ENCODE data around the gene GNG3.

Gene GNG3

GRCh38 chr11:62712276-62712812, 4.9 kb downstream of the GNG3 start:
- ATAC-seq: no peak
- no peak for TF ChIP-seq ZC3H10 (CRISPR knock-in tag; IDR thresholded peaks at IDR 0.05)
- no peak for TF ChIP-seq SNAI2 (CRISPR knock-in tag; IDR thresholded peaks at IDR 0.05)
- TF ChIP-seq ZFP3 (CRISPR knock-in tag; IDR thresholded peaks at IDR 0.05): no peak

- TF ChIP-seq, protein P1, sequence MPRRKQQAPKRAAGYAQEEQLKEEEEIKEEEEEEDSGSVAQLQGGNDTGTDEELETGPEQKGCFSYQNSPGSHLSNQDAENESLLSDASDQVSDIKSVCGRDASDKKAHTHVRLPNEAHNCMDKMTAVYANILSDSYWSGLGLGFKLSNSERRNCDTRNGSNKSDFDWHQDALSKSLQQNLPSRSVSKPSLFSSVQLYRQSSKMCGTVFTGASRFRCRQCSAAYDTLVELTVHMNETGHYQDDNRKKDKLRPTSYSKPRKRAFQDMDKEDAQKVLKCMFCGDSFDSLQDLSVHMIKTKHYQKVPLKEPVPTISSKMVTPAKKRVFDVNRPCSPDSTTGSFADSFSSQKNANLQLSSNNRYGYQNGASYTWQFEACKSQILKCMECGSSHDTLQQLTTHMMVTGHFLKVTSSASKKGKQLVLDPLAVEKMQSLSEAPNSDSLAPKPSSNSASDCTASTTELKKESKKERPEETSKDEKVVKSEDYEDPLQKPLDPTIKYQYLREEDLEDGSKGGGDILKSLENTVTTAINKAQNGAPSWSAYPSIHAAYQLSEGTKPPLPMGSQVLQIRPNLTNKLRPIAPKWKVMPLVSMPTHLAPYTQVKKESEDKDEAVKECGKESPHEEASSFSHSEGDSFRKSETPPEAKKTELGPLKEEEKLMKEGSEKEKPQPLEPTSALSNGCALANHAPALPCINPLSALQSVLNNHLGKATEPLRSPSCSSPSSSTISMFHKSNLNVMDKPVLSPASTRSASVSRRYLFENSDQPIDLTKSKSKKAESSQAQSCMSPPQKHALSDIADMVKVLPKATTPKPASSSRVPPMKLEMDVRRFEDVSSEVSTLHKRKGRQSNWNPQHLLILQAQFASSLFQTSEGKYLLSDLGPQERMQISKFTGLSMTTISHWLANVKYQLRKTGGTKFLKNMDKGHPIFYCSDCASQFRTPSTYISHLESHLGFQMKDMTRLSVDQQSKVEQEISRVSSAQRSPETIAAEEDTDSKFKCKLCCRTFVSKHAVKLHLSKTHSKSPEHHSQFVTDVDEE (CRISPR knock-in tag; IDR thresholded peaks at IDR 0.05): no peak
- TF ChIP-seq SNAI2 (CRISPR knock-in tag; IDR thresholded peaks at IDR 0.05): no peak
- TF ChIP-seq CREB5 (CRISPR knock-in tag; IDR thresholded peaks at IDR 0.05; ENCODE audit: low read depth): no peak
- TF ChIP-seq PPARA (CRISPR knock-in tag; IDR thresholded peaks at IDR 0.05; ENCODE audit: borderline replicate concordance): no peak
- TF ChIP-seq, protein P2, sequence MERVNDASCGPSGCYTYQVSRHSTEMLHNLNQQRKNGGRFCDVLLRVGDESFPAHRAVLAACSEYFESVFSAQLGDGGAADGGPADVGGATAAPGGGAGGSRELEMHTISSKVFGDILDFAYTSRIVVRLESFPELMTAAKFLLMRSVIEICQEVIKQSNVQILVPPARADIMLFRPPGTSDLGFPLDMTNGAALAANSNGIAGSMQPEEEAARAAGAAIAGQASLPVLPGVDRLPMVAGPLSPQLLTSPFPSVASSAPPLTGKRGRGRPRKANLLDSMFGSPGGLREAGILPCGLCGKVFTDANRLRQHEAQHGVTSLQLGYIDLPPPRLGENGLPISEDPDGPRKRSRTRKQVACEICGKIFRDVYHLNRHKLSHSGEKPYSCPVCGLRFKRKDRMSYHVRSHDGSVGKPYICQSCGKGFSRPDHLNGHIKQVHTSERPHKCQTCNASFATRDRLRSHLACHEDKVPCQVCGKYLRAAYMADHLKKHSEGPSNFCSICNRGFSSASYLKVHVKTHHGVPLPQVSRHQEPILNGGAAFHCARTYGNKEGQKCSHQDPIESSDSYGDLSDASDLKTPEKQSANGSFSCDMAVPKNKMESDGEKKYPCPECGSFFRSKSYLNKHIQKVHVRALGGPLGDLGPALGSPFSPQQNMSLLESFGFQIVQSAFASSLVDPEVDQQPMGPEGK (CRISPR knock-in tag; IDR thresholded peaks at IDR 0.05; ENCODE audit: borderline replicate concordance): no peak
- TF ChIP-seq RARB (CRISPR knock-in tag; IDR thresholded peaks at IDR 0.05): no peak
- TF ChIP-seq ZNF8 (CRISPR knock-in tag; IDR thresholded peaks at IDR 0.05): no peak
- no peak for TF ChIP-seq CSDC2 (CRISPR knock-in tag; IDR thresholded peaks at IDR 0.05)
- TF ChIP-seq ZFP30 (CRISPR knock-in tag; IDR thresholded peaks at IDR 0.05): no peak
- TF ChIP-seq, protein P3, sequence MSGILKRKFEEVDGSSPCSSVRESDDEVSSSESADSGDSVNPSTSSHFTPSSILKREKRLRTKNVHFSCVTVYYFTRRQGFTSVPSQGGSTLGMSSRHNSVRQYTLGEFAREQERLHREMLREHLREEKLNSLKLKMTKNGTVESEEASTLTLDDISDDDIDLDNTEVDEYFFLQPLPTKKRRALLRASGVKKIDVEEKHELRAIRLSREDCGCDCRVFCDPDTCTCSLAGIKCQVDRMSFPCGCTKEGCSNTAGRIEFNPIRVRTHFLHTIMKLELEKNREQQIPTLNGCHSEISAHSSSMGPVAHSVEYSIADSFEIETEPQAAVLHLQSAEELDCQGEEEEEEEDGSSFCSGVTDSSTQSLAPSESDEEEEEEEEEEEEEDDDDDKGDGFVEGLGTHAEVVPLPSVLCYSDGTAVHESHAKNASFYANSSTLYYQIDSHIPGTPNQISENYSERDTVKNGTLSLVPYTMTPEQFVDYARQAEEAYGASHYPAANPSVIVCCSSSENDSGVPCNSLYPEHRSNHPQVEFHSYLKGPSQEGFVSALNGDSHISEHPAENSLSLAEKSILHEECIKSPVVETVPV (CRISPR knock-in tag; IDR thresholded peaks at IDR 0.05): no peak
- no peak for TF ChIP-seq ZFP3 (CRISPR knock-in tag; IDR thresholded peaks at IDR 0.05)
- TF ChIP-seq TCF4 (CRISPR knock-in tag; IDR thresholded peaks at IDR 0.05; ENCODE audit: borderline replicate concordance): no peak
- TF ChIP-seq GLIS3 (CRISPR knock-in tag; IDR thresholded peaks at IDR 0.05): no peak
- TF ChIP-seq ZNF70 (CRISPR knock-in tag; IDR thresholded peaks at IDR 0.05): no peak
- TF ChIP-seq ZC3H10 (CRISPR knock-in tag; IDR thresholded peaks at IDR 0.05): no peak
- no peak for ATAC-seq
Observed at GRCh38 chr11:62712861-62713260, 5.4 kb downstream of the GNG3 start.

- no peak for ATAC-seq
- TF ChIP-seq ZNF70 (CRISPR knock-in tag; IDR thresholded peaks at IDR 0.05): no peak
- no peak for TF ChIP-seq CSDC2 (CRISPR knock-in tag; IDR thresholded peaks at IDR 0.05)
- no peak for TF ChIP-seq BACH2 (CRISPR knock-in tag; IDR thresholded peaks at IDR 0.05; ENCODE audit: borderline replicate concordance)
- TF ChIP-seq ZC3H10 (CRISPR knock-in tag; IDR thresholded peaks at IDR 0.05): no peak
- no peak for TF ChIP-seq ZNF565 (CRISPR knock-in tag; conservative IDR thresholded peaks at IDR 0.05; ENCODE audit: low read depth)
- no peak for TF ChIP-seq ESRRG (CRISPR knock-in tag; IDR thresholded peaks at IDR 0.05)
- TF ChIP-seq, protein P2 (CRISPR knock-in tag; IDR thresholded peaks at IDR 0.05; ENCODE audit: borderline replicate concordance): no peak
- TF ChIP-seq ZFP3 (CRISPR knock-in tag; IDR thresholded peaks at IDR 0.05): no peak
- TF ChIP-seq RARB (CRISPR knock-in tag; IDR thresholded peaks at IDR 0.05): no peak
- no peak for TF ChIP-seq ZNF8 (CRISPR knock-in tag; IDR thresholded peaks at IDR 0.05)
- no peak for TF ChIP-seq ARNTL (CRISPR knock-in tag; IDR thresholded peaks at IDR 0.05; ENCODE audit: borderline replicate concordance, low read depth)
- no peak for TF ChIP-seq SNAI2 (CRISPR knock-in tag; IDR thresholded peaks at IDR 0.05)
- no peak for TF ChIP-seq OSR1 (CRISPR knock-in tag; IDR thresholded peaks at IDR 0.05)
Observed at GRCh38 chr11:62713343-62713742, 5.9 kb downstream of the GNG3 start.

Measured in SK-N-SH treated with all-trans-retinoic acid at 6 μM for 48 hours (cell line).